ENCODE measurements around the gene ONECUT1. TPM values are rescaled to one million over a fixed set of nuclear protein-coding genes. Genes with fewer than 3 reads are reported as not detected.
A peak's percentile ranks its signal among the peaks of the same experiment; 100 is the strongest.

ONECUT1 gene
- total RNA-seq, 2 experiments from 2014 or later, result not detected

- no peak overlapping the region for H3K27ac Mint-ChIP-seq
- intact Hi-C loops (cut with micrococcal nuclease), result no loop called here
- no peak for DNase-seq
- ChIA-PET POLR2A (interaction anchor here (1.6 kb wide), 1 partner anchor 18 kb away, joined by 5 read pairs; no protein-coding TSS in a partner anchor), CTCF (interaction anchor here (0.9 to 3.0 kb wide), 3 partner anchors 7 to 22 kb away, joined by 3 to 12 read pairs (median 5); no protein-coding TSS in a partner anchor)
- H3K27me3 Mint-ChIP-seq, result peaks cover 78% of the 10 kb centered on the region
- ATAC-seq, result no peak
- H3K4me3 Mint-ChIP-seq, result peak overlapping the region; percentile 9
- no peaks in the 10 kb centered on the region for H3K9me3 Mint-ChIP-seq
- H3K36me3 Mint-ChIP-seq (ENCODE audit: low read depth), result no peaks in the 10 kb centered on the region
- no peak for TF ChIP-seq CTCF (IDR thresholded peaks at IDR 0.05)
- peaks cover 15% of the 10 kb centered on the region for H3K4me1 Mint-ChIP-seq (ENCODE audit: low read depth)
Measured at GRCh38 chr15:52803467-52804306, 13.6 kb upstream of the ONECUT1 start.

GRCh38 chr15:52803108-52803466 is 13.0 kb upstream of the ONECUT1 start:
- no peak overlapping the region for H3K27ac Mint-ChIP-seq
- no peak for ATAC-seq
- intact Hi-C loops (cut with micrococcal nuclease), result no loop called here
- peaks cover 81% of the 10 kb centered on the region for H3K27me3 Mint-ChIP-seq
- TF ChIP-seq CTCF (IDR thresholded peaks at IDR 0.05), result no peak
- CTCF ChIA-PET, result interaction anchor here (3.0 kb wide), 1 partner anchor 10 kb away, joined by 12 read pairs; no protein-coding TSS in a partner anchor
- POLR2A ChIA-PET, result interaction anchor here (1.6 kb wide), 1 partner anchor 18 kb away, joined by 5 read pairs; no protein-coding TSS in a partner anchor
- no peak for DNase-seq
- no peak overlapping the region for H3K4me3 Mint-ChIP-seq
- peaks cover 15% of the 10 kb centered on the region for H3K4me1 Mint-ChIP-seq (ENCODE audit: low read depth)
- H3K36me3 Mint-ChIP-seq (ENCODE audit: low read depth), result no peaks in the 10 kb centered on the region
- no peaks in the 10 kb centered on the region for H3K9me3 Mint-ChIP-seq

GRCh38 chr15:52802110-52802509 is 12.0 kb upstream of the ONECUT1 start:
- no peaks in the 10 kb centered on the region for H3K9me3 Mint-ChIP-seq
- no peak for TF ChIP-seq CTCF (IDR thresholded peaks at IDR 0.05)
- POLR2A ChIA-PET, result interaction anchor here (1.6 kb wide), 1 partner anchor 17 kb away, joined by 5 read pairs; no protein-coding TSS in a partner anchor
- CTCF ChIA-PET, result no interaction called here
- intact Hi-C loops (cut with micrococcal nuclease), result no loop called here
- peaks cover 82% of the 10 kb centered on the region for H3K27me3 Mint-ChIP-seq
- H3K36me3 Mint-ChIP-seq (ENCODE audit: low read depth), result no peaks in the 10 kb centered on the region
- DNase-seq, result no peak
- H3K4me1 Mint-ChIP-seq (ENCODE audit: low read depth), result peaks cover 15% of the 10 kb centered on the region
- no peak overlapping the region for H3K4me3 Mint-ChIP-seq
- no peak for ATAC-seq
- no peak overlapping the region for H3K27ac Mint-ChIP-seq

GRCh38 chr15:52801748-52802085 is 11.6 kb upstream of the ONECUT1 start:
- ATAC-seq (no peak), DNase-seq (no peak)
- TF ChIP-seq CTCF (IDR thresholded peaks at IDR 0.05), result no peak
- Mint-ChIP-seq H3K4me1 (ENCODE audit: low read depth) (peaks cover 16% of the 10 kb centered on the region), H3K27ac (no peak overlapping the region), H3K9me3 (no peaks in the 10 kb centered on the region), H3K27me3 (peaks cover 82% of the 10 kb centered on the region), H3K36me3 (ENCODE audit: low read depth) (no peaks in the 10 kb centered on the region), H3K4me3 (no peak overlapping the region)
- ChIA-PET POLR2A (no interaction called here), CTCF (no interaction called here)
- intact Hi-C loops (cut with micrococcal nuclease), result no loop called here

Measured in activated CD8-positive, alpha-beta T cell treated with anti-CD3 and anti-CD28 coated beads for 36 hours (primary cell).